CD4-positive, CD25-positive, alpha-beta regulatory T cell (primary cell): ENCODE results near the gene RUBCN. TPM values are rescaled to one million over a fixed set of nuclear protein-coding genes. Genes with fewer than 3 reads are reported as not detected.

Experiments
- ATAC-seq, 2 donors: fragments of 150-1000 bp; cut with Tn5 transposase; one replicate each; pipeline ENCODE4 v1.10.0; 2021; ENCODE audit warnings: low read depth in 2 of 2, moderate number of reproducible peaks in 2 of 2, moderate library complexity in 1 of 2
- DNase-seq, 3 donors: peaks; one replicate each; pipeline versions ENCODE4 v3.0.0 to v3.0.0-alpha.2; 2012 to 2022; ENCODE audit warnings: mixed read lengths in 1 of 3
- H3K27ac ChIP-seq: one replicate; pipeline ENCODE4 v1.7.0; 2013; ENCODE audit warnings: mild to moderate bottlenecking, low read length; ENCODE audit not compliant: insufficient read depth, poor library complexity, severe bottlenecking
- H3K27me3 ChIP-seq: one replicate; pipeline ENCODE4 v1.7.0; 2013; ENCODE audit warnings: low read length; ENCODE audit not compliant: control insufficient read depth, insufficient read depth
- H3K36me3 ChIP-seq: one replicate; pipeline ENCODE4 v1.7.0; 2013; ENCODE audit warnings: mild to moderate bottlenecking, low read length, moderate library complexity; ENCODE audit not compliant: control insufficient read depth, insufficient read depth
- H3K4me1 ChIP-seq: 2 replicates; pipeline ENCODE4 v1.7.0; 2013; ENCODE audit warnings: mild to moderate bottlenecking, low read length; ENCODE audit not compliant: insufficient read depth, control insufficient read depth, poor library complexity, severe bottlenecking
- H3K4me3 ChIP-seq: one replicate; pipeline ENCODE4 v1.7.0; 2013; ENCODE audit warnings: low read depth, mild to moderate bottlenecking, low read length, moderate library complexity
- H3K9me3 ChIP-seq, 2 experiments: 1 replicate in 1 of 2; 2 replicates in 1 of 2; pipeline ENCODE4 v1.7.0; 2013; ENCODE audit warnings: low read length in 2 of 2, mild to moderate bottlenecking in 1 of 2, moderate library complexity in 1 of 2; ENCODE audit not compliant: control insufficient read depth in 2 of 2
- H3K27ac Mint-ChIP-seq, 3 donors: one replicate each; pipeline ENCODE4 v1.8.0; 2020 to 2022; ENCODE audit warnings: mild to moderate bottlenecking in 3 of 3, mixed read lengths in 3 of 3, moderate library complexity in 2 of 3
- H3K27me3 Mint-ChIP-seq: one replicate; pipeline ENCODE4 v1.8.0; 2022; ENCODE audit warnings: mild to moderate bottlenecking, mixed read lengths
- H3K36me3 Mint-ChIP-seq: one replicate; pipeline ENCODE4 v1.8.0; 2020; ENCODE audit warnings: mixed read lengths
- H3K4me1 Mint-ChIP-seq, 4 donors: one replicate each; pipeline ENCODE4 v1.8.0; 2020 to 2022; ENCODE audit warnings: mixed read lengths in 4 of 4, mild to moderate bottlenecking in 1 of 4
- H3K4me3 Mint-ChIP-seq, 4 donors: one replicate each; pipeline ENCODE4 v1.8.0; 2020 to 2022; ENCODE audit warnings: mild to moderate bottlenecking in 4 of 4, mixed read lengths in 4 of 4, moderate library complexity in 3 of 4
- H3K9me3 Mint-ChIP-seq, 7 donors: one replicate each; pipeline ENCODE4 v1.8.0; 2020 to 2022; ENCODE audit warnings: mixed read lengths in 7 of 7, mild to moderate bottlenecking in 3 of 7, moderate library complexity in 2 of 7
- polyA plus RNA-seq, 4 donors: library from polyadenylated mRNA; unstranded; fragments of 300-500 nt; fragmentation: Illumina TruSeq; gene quantifications; one replicate each; pipeline ENCODE4 v1.2.3, GENCODE V29; 2021
- total RNA-seq: library from RNA; stranded (reverse); gene quantifications from one replicate; pipeline ENCODE4 v1.2.3, GENCODE V29; 2022

The RUBCN gene
- total and polyA plus RNA-seq, 5 donors from 2014 or later, result 17.5 to 58.5 (median 20.5) TPM

GRCh38 chr3:197753263-197753662 lies 16.6 kb upstream of the RUBCN start:
- Mint-ChIP-seq H3K27ac (no peak overlapping the region), H3K4me1 (peaks cover 34 to 62% (median 50%) of the 10 kb centered on the region in 4 donors), H3K27me3 (peaks cover 4% of the 10 kb centered on the region), H3K36me3 (peaks cover 3% of the 10 kb centered on the region), H3K9me3 (peaks cover 0 to 2% (median 0%) of the 10 kb centered on the region in 7 donors), H3K4me3 (peak overlapping the region; percentile 36 to 73 (median 48))
- Histone ChIP-seq H3K36me3 (peaks cover 15% of the 10 kb centered on the region), H3K27ac (no peak overlapping the region), H3K4me1 (peaks cover 47% of the 10 kb centered on the region), H3K4me3 (peak overlapping the region; percentile 9), H3K9me3 (no peaks in the 10 kb centered on the region), H3K27me3 (no peaks in the 10 kb centered on the region)
- DNase-seq (no peak), ATAC-seq (no peak)

GRCh38 chr3:197752107-197752506 lies 15.4 kb upstream of the RUBCN start:
- H3K4me3 ChIP-seq, result peak overlapping the region; percentile 44
- peak overlapping the region; percentile 91 for H3K27ac ChIP-seq
- Mint-ChIP-seq H3K27me3 (peaks cover 6% of the 10 kb centered on the region), H3K36me3 (peaks cover 3% of the 10 kb centered on the region), H3K4me1 (peaks cover 34 to 67% (median 52%) of the 10 kb centered on the region in 4 donors), H3K27ac (peak overlapping the region; percentile 53 to 75 (median 54)), H3K4me3 (peak overlapping the region; percentile 82 to 96 (median 86)), H3K9me3 (peaks cover 0 to 2% (median 0%) of the 10 kb centered on the region in 7 donors)
- no peak for DNase-seq
- no peak for ATAC-seq
- peaks cover 5% of the 10 kb centered on the region for H3K36me3 ChIP-seq
- no peaks in the 10 kb centered on the region for H3K27me3 ChIP-seq
- peaks cover 47% of the 10 kb centered on the region for H3K4me1 ChIP-seq
- H3K9me3 ChIP-seq, result no peaks in the 10 kb centered on the region

GRCh38 chr3:197750858-197751737 lies 14.4 kb upstream of the RUBCN start:
- H3K9me3 ChIP-seq, result no peaks in the 10 kb centered on the region
- Mint-ChIP-seq H3K27ac (peak overlapping the region; percentile 93 to 96 (median 96)), H3K9me3 (peaks cover 0 to 2% (median 0%) of the 10 kb centered on the region in 7 donors), H3K4me1 (peaks cover 30 to 64% (median 46%) of the 10 kb centered on the region in 4 donors), H3K27me3 (peaks cover 9% of the 10 kb centered on the region), H3K4me3 (peak overlapping the region; percentile 94 to 99 (median 96)), H3K36me3 (peaks cover 3% of the 10 kb centered on the region)
- H3K27me3 ChIP-seq, result no peaks in the 10 kb centered on the region
- ATAC-seq (no peak), DNase-seq (peak in 2 of 3 donors; percentile 29 to 50)
- peak overlapping the region; percentile 87 for H3K4me3 ChIP-seq
- H3K36me3 ChIP-seq, result no peaks in the 10 kb centered on the region
- peaks cover 47% of the 10 kb centered on the region for H3K4me1 ChIP-seq
- H3K27ac ChIP-seq, result peak overlapping the region; percentile 91

GRCh38 chr3:197750396-197750831 lies 13.7 kb upstream of the RUBCN start:
- Mint-ChIP-seq H3K9me3 (peaks cover 0 to 2% (median 0%) of the 10 kb centered on the region in 7 donors), H3K27ac (peak overlapping the region; percentile 93 to 96 (median 96)), H3K4me3 (peak overlapping the region; percentile 94 to 99 (median 96)), H3K4me1 (peaks cover 28 to 61% (median 42%) of the 10 kb centered on the region in 4 donors), H3K27me3 (peaks cover 13% of the 10 kb centered on the region), H3K36me3 (peaks cover 3% of the 10 kb centered on the region)
- Histone ChIP-seq H3K27ac (peak overlapping the region; percentile 91), H3K9me3 (no peaks in the 10 kb centered on the region), H3K27me3 (no peaks in the 10 kb centered on the region), H3K36me3 (no peaks in the 10 kb centered on the region), H3K4me1 (peaks cover 47% of the 10 kb centered on the region), H3K4me3 (peak overlapping the region; percentile 87)
- DNase-seq, result peak; percentile 39 to 78 (median 60)
- ATAC-seq, result peak; percentile 42 to 46

- H3K9me3 Mint-ChIP-seq, result peaks cover 0 to 2% (median 0%) of the 10 kb centered on the region in 7 donors
- peaks cover 24 to 56% (median 39%) of the 10 kb centered on the region in 4 donors for H3K4me1 Mint-ChIP-seq
- no peaks in the 10 kb centered on the region for H3K27me3 ChIP-seq
- peak within 1 kb of the TSS; percentile 96 to 99 (median 96) for H3K27ac Mint-ChIP-seq
- DNase-seq, result peak; percentile 83 to 91 (median 87)
- H3K4me3 ChIP-seq, result peak within 1 kb of the TSS; percentile 88
- no peaks in the 10 kb centered on the region for H3K36me3 ChIP-seq
- peaks cover 46% of the 10 kb centered on the region for H3K4me1 ChIP-seq
- H3K9me3 ChIP-seq, result no peaks in the 10 kb centered on the region
- peak within 1 kb of the TSS; percentile 94 to 100 (median 96) for H3K4me3 Mint-ChIP-seq
- peak within 1 kb of the TSS; percentile 91 for H3K27ac ChIP-seq
- peaks cover 3% of the 10 kb centered on the region for H3K36me3 Mint-ChIP-seq
- peak; percentile 90 to 91 for ATAC-seq
- peaks cover 13% of the 10 kb centered on the region for H3K27me3 Mint-ChIP-seq
Measured at GRCh38 chr3:197749601-197750395, 13.1 kb upstream of the RUBCN start, which contains the start of gene FYTTD1. Gene FYTTD1 (plus strand): TSS chr3:197749883. CDS start chr3:197749972, 89 bp downstream.

GRCh38 chr3:197749315-197749600 lies 12.6 kb upstream of the RUBCN start:
- peak; percentile 50 to 79 (median 79) for DNase-seq
- Mint-ChIP-seq H3K27ac (peak overlapping the region; percentile 96 to 99 (median 96)), H3K4me3 (peak overlapping the region; percentile 94 to 100 (median 96)), H3K9me3 (peaks cover 0 to 2% (median 0%) of the 10 kb centered on the region in 7 donors), H3K36me3 (peaks cover 3% of the 10 kb centered on the region), H3K27me3 (peaks cover 13% of the 10 kb centered on the region), H3K4me1 (peaks cover 20 to 53% (median 37%) of the 10 kb centered on the region in 4 donors)
- Histone ChIP-seq H3K36me3 (no peaks in the 10 kb centered on the region), H3K4me1 (peaks cover 42% of the 10 kb centered on the region), H3K27me3 (no peaks in the 10 kb centered on the region), H3K4me3 (peak overlapping the region; percentile 88), H3K9me3 (no peaks in the 10 kb centered on the region), H3K27ac (peak overlapping the region; percentile 91)
- peak; percentile 53 to 54 for ATAC-seq

GRCh38 chr3:197748597-197749314 lies 12.1 kb upstream of the RUBCN start:
- peaks cover 0 to 2% (median 0%) of the 10 kb centered on the region in 7 donors for H3K9me3 Mint-ChIP-seq
- H3K4me1 Mint-ChIP-seq, result peaks cover 16 to 49% (median 33%) of the 10 kb centered on the region in 4 donors
- Histone ChIP-seq H3K4me3 (peak overlapping the region; percentile 88), H3K27me3 (no peaks in the 10 kb centered on the region), H3K36me3 (no peaks in the 10 kb centered on the region), H3K4me1 (peaks cover 42% of the 10 kb centered on the region), H3K27ac (peak overlapping the region; percentile 91), H3K9me3 (no peaks in the 10 kb centered on the region)
- DNase-seq (no peak), ATAC-seq (no peak)
- H3K36me3 Mint-ChIP-seq, result peaks cover 3% of the 10 kb centered on the region
- H3K27me3 Mint-ChIP-seq, result peaks cover 13% of the 10 kb centered on the region
- H3K27ac Mint-ChIP-seq, result peak overlapping the region; percentile 96 to 99 (median 96)
- peak overlapping the region; percentile 94 to 100 (median 96) for H3K4me3 Mint-ChIP-seq
